Measurements from ENCODE around the gene CACNA1E. TPM values are rescaled to one million over a fixed set of nuclear protein-coding genes. Genes with fewer than 3 reads are reported as not detected.

CACNA1E gene
- total RNA-seq, 3 donors from 2014 or later (not counting 1 experiment from before 2014, with no cell fraction given): 0.40 TPM; not detected in 2

DNA sequence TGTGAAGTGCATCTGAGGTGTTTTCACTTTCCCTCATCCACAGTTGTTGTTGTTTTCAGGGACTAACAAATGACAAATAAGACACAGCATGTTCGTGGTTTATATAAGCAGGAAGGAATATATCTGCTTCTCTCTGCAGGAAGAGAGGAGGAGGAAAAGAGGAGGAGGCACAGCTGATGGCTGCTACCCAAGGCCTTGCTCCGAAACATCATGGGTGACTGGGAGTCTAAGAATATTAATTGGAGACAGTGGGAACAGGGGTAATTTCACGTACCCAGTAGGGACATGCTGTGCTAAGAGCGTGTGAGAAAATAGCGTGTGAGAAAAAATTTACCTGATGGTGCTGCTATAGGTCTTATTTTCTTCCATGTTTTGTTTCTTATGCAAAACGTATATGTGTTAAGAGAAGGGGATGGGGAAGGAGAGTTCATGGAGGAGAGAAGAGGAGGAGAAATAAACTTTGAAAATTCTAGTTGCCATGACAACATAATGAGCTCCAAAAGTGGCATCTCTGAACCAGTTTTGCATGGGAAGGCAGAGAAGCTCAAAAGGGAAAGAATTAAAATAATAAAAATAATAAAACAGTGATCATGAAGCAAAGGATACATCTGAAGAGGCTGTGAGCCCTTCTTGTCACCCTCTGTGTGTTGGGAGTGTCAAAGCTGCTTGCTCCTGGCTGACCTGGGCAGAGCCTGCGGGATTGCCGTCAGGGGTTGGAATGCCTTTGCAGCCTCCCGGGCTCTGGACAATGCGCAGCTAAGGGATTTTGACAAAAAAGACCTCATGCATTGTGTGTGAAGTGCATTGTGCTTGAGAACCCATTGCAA, 192.0 kb downstream of the CACNA1E start:
- Mint-ChIP-seq H3K9me3 (peaks cover 3 to 4% of the 10 kb centered on the region in 2 donors), H3K27ac (no peak overlapping the region), H3K36me3 (no peaks in the 10 kb centered on the region), H3K4me1 (no peaks in the 10 kb centered on the region), H3K4me3 (no peak overlapping the region), H3K27me3 (ENCODE audit: low read depth in 2 of 2) (peaks cover 0 to 3% of the 10 kb centered on the region in 2 donors)
- intact Hi-C loops (cut with micrococcal nuclease): no loop called here
- no peak overlapping the region for H3K4me3 ChIP-seq (ENCODE audit: low read length)
- no peak overlapping the region for H3K27ac ChIP-seq (ENCODE audit: low read length)
- no peak for DNase-seq
- WGBS (ENCODE audit: insufficient coverage): 45% methylated on average over 10 of the region's 10 CpGs
- TF ChIP-seq CTCF (IDR thresholded peaks at IDR 0.05): no peak
- no peaks in the 10 kb centered on the region for H3K9me3 ChIP-seq (ENCODE audit: control insufficient read depth, insufficient read depth, low read length)
- H3K27me3 ChIP-seq (ENCODE audit: control insufficient read depth, insufficient read depth, low read length): no peaks in the 10 kb centered on the region
- H3K4me1 ChIP-seq (ENCODE audit: control insufficient read depth, insufficient read depth, low read length): no peaks in the 10 kb centered on the region
- H3K36me3 ChIP-seq (ENCODE audit: control insufficient read depth, insufficient read depth, low read length): no peaks in the 10 kb centered on the region
- no peak for ATAC-seq

- Mint-ChIP-seq H3K9me3 (peaks cover 3 to 4% of the 10 kb centered on the region in 2 donors), H3K4me3 (no peak overlapping the region), H3K27ac (no peak overlapping the region), H3K36me3 (no peaks in the 10 kb centered on the region), H3K27me3 (ENCODE audit: low read depth in 2 of 2) (peaks cover 0 to 3% of the 10 kb centered on the region in 2 donors), H3K4me1 (no peaks in the 10 kb centered on the region)
- no peaks in the 10 kb centered on the region for H3K4me1 ChIP-seq (ENCODE audit: control insufficient read depth, insufficient read depth, low read length)
- no peak overlapping the region for H3K4me3 ChIP-seq (ENCODE audit: low read length)
- intact Hi-C loops (cut with micrococcal nuclease): no loop called here
- ATAC-seq (no peak), DNase-seq (no peak)
- 33% methylated on average over 3 of the region's 5 CpGs for WGBS (ENCODE audit: insufficient coverage)
- no peaks in the 10 kb centered on the region for H3K9me3 ChIP-seq (ENCODE audit: control insufficient read depth, insufficient read depth, low read length)
- H3K36me3 ChIP-seq (ENCODE audit: control insufficient read depth, insufficient read depth, low read length): no peaks in the 10 kb centered on the region
- no peak for TF ChIP-seq CTCF (IDR thresholded peaks at IDR 0.05)
- no peaks in the 10 kb centered on the region for H3K27me3 ChIP-seq (ENCODE audit: control insufficient read depth, insufficient read depth, low read length)
- H3K27ac ChIP-seq (ENCODE audit: low read length): no peak overlapping the region
These were observed 192.5 kb downstream of the CACNA1E start for GRCh38 chr1:181675918-181676190.

DNA sequence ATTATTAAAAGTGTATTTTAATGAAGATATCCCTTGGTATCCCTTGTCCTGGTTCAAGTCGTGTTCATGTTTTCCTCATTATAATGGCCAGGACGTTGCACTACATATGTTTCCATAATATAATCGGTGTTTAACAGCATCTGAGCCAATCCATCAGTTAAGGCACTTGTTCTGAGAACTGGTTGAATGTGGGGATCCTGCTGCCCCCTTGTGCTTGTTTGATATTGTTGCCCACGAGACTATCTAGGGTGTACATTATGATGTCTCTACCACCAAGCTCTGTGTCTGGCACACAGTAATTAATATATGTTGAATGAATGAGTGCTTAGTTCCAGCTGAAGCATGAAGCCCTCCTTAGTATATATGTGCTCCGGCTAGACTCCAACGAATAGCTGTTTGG, 193.0 kb downstream of the CACNA1E start:
- Histone ChIP-seq H3K27ac (ENCODE audit: low read length) (no peak overlapping the region), H3K36me3 (ENCODE audit: control insufficient read depth, insufficient read depth, low read length) (no peaks in the 10 kb centered on the region), H3K9me3 (ENCODE audit: control insufficient read depth, insufficient read depth, low read length) (no peaks in the 10 kb centered on the region), H3K4me1 (ENCODE audit: control insufficient read depth, insufficient read depth, low read length) (no peaks in the 10 kb centered on the region), H3K4me3 (ENCODE audit: low read length) (no peak overlapping the region), H3K27me3 (ENCODE audit: control insufficient read depth, insufficient read depth, low read length) (no peaks in the 10 kb centered on the region)
- WGBS (ENCODE audit: insufficient coverage): 36% methylated on average over 4 of the region's 6 CpGs
- ATAC-seq (no peak), DNase-seq (peak in 1 of 2 donors; percentile 4)
- H3K36me3 Mint-ChIP-seq: no peaks in the 10 kb centered on the region
- H3K9me3 Mint-ChIP-seq: peaks cover 3 to 4% of the 10 kb centered on the region in 2 donors
- H3K4me3 Mint-ChIP-seq: no peak overlapping the region
- no peaks in the 10 kb centered on the region for H3K4me1 Mint-ChIP-seq
- intact Hi-C loops (cut with micrococcal nuclease): no loop called here
- no peak overlapping the region for H3K27ac Mint-ChIP-seq
- no peak for TF ChIP-seq CTCF (IDR thresholded peaks at IDR 0.05)
- peaks cover 0 to 3% of the 10 kb centered on the region in 2 donors for H3K27me3 Mint-ChIP-seq (ENCODE audit: low read depth in 2 of 2)

DNA sequence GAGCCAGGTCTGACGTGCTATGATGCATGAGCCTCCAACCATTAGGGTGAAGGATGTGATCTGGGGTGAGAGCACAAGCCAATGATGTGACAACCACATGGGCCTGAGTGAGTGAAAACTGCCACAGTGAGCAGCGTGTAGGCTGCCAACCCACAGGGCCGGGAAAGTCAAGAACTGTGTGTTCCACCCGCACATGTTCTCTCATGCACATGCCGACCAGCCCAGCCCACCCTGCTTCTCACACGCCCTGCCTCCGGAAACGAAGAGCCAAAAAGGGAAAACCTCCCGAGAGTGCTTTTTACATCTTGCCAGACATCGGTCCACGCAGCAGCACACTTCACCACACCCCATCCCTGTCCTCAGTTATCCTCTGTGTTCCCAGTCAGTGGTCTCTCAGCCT, 197.0 kb downstream of the CACNA1E start:
- no peaks in the 10 kb centered on the region for H3K9me3 Mint-ChIP-seq
- intact Hi-C loops (cut with micrococcal nuclease): no loop called here
- H3K27me3 ChIP-seq (ENCODE audit: control insufficient read depth, insufficient read depth, low read length): no peaks in the 10 kb centered on the region
- no peaks in the 10 kb centered on the region for H3K36me3 Mint-ChIP-seq
- WGBS (ENCODE audit: insufficient coverage): 84% methylated on average over 11 of the region's 11 CpGs
- H3K27me3 Mint-ChIP-seq (ENCODE audit: low read depth in 2 of 2): no peaks in the 10 kb centered on the region
- H3K4me3 ChIP-seq (ENCODE audit: low read length): no peak overlapping the region
- H3K36me3 ChIP-seq (ENCODE audit: control insufficient read depth, insufficient read depth, low read length): no peaks in the 10 kb centered on the region
- H3K27ac Mint-ChIP-seq: no peak overlapping the region
- ATAC-seq: no peak
- no peak overlapping the region for H3K27ac ChIP-seq (ENCODE audit: low read length)
- no peak for DNase-seq
- no peaks in the 10 kb centered on the region for H3K4me1 Mint-ChIP-seq
- no peaks in the 10 kb centered on the region for H3K9me3 ChIP-seq (ENCODE audit: control insufficient read depth, insufficient read depth, low read length)
- TF ChIP-seq CTCF (IDR thresholded peaks at IDR 0.05): no peak
- H3K4me1 ChIP-seq (ENCODE audit: control insufficient read depth, insufficient read depth, low read length): no peaks in the 10 kb centered on the region
- H3K4me3 Mint-ChIP-seq: no peak overlapping the region

All from natural killer cell (primary cell).